ENCODE measurements around the gene PID1. TPM values are rescaled to one million over a fixed set of nuclear protein-coding genes. Genes with fewer than 3 reads are reported as not detected.
A peak's percentile ranks its signal among the peaks of the same experiment; 100 is the strongest.

PID1 gene
- total RNA-seq, 2 donors from 2014 or later, result 13.0 to 13.8 TPM

DNA sequence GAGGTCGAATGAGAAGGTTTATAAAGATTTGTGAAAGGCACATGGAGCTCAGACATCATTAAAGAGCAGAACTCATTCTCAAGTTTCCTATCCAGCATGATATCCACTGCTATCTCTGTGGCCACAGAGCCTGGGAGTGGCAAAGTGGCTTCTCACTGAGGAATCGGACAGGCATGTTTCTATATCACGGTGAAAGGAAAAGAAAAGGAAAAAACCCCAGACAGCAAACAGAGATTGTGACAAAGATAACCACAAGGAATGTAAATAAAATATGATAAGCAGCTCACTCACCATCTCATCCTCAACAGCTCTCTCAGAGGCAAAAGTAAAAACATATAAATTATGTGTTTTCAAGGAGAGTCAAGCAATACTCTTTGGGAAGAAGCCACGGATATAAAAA, 2.5 kb downstream of the PID1 start:
- intact Hi-C loops (cut with DNase I), result no loop called here
- no peak for DNase-seq
- ATAC-seq, result no peak
- TF ChIP-seq POLR2A (IDR thresholded peaks at IDR 0.05), result no peak
- TF ChIP-seq, protein P1, sequence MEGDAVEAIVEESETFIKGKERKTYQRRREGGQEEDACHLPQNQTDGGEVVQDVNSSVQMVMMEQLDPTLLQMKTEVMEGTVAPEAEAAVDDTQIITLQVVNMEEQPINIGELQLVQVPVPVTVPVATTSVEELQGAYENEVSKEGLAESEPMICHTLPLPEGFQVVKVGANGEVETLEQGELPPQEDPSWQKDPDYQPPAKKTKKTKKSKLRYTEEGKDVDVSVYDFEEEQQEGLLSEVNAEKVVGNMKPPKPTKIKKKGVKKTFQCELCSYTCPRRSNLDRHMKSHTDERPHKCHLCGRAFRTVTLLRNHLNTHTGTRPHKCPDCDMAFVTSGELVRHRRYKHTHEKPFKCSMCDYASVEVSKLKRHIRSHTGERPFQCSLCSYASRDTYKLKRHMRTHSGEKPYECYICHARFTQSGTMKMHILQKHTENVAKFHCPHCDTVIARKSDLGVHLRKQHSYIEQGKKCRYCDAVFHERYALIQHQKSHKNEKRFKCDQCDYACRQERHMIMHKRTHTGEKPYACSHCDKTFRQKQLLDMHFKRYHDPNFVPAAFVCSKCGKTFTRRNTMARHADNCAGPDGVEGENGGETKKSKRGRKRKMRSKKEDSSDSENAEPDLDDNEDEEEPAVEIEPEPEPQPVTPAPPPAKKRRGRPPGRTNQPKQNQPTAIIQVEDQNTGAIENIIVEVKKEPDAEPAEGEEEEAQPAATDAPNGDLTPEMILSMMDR (IDR thresholded peaks at IDR 0.05), result no peak
- WGBS, 2 donors, result 28 to 33% methylated on average over 4 of the region's 4 CpGs
- Histone ChIP-seq H3K27ac (peak overlapping the region in 1 of 4 donors; percentile 31), H3K4me1 (peaks cover 46% of the 10 kb centered on the region), H3K36me3 (replicated peaks in 1 of 2; ENCODE audit: insufficient read depth in 1 of 2, low read depth in 2 of 2) (no peaks in the 10 kb centered on the region), H3K27me3 (no peaks in the 10 kb centered on the region), H3K9me3 (no peaks in the 10 kb centered on the region), H3K4me3 (no peak overlapping the region)

DNA sequence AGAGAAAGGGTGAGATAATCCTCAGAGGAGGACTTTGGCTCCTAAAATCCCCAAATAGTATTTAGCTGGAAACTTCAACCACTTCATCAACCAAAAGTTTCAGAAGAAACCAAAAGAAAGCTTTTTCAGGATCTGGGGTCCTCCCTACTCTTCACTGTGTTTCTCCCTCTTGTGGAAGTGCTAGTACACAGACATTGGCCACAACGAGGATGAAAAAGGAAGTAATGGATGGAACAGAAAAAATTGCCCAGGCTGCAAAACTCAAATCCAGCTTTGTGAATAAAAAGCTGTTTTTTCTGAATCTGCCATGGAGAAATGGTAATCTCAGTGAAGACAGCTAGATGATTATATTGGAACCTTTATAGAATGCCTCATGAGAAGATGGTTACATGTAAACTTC, 4.0 kb downstream of the PID1 start:
- no peak for ATAC-seq
- H3K4me1 ChIP-seq, result peaks cover 38% of the 10 kb centered on the region
- TF ChIP-seq, protein P1 (IDR thresholded peaks at IDR 0.05), result no peak
- no peak for TF ChIP-seq POLR2A (IDR thresholded peaks at IDR 0.05)
- no peaks in the 10 kb centered on the region for H3K9me3 ChIP-seq
- H3K36me3 ChIP-seq (replicated peaks in 1 of 2; ENCODE audit: insufficient read depth in 1 of 2, low read depth in 2 of 2), result no peaks in the 10 kb centered on the region
- H3K4me3 ChIP-seq, result no peak overlapping the region
- intact Hi-C loops (cut with DNase I), result no loop called here
- H3K27ac ChIP-seq, result no peak overlapping the region
- no peaks in the 10 kb centered on the region for H3K27me3 ChIP-seq
- DNase-seq, result no peak
- 50 to 64% methylated on average over 1 of the region's 1 CpG for WGBS, 2 donors

DNA sequence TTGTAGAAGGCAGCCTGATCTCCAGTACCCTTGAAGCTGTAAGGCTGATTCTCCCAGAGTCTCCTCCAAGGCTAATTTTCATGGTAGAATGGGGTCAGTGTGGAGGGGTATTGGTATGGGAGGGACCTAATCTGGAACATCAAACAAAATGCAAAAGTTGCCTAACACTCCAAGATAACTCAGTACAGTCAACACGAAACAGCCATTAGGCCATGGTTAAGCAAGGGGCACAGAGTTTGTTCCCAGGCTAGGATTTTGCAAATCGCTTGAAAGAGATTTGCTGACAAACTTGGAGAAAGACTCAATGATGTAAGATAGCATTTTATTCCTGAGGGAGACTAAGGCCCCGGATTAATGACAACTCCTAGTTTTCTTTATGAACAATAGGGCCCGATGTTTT, 5.4 kb downstream of the PID1 start:
- no peak for DNase-seq
- no peak for ATAC-seq
- intact Hi-C loops (cut with DNase I), result no loop called here
- WGBS, 2 donors, result 45 to 58% methylated on average over 4 of the region's 4 CpGs
- TF ChIP-seq POLR2A (IDR thresholded peaks at IDR 0.05), result no peak
- TF ChIP-seq, protein P1 (IDR thresholded peaks at IDR 0.05), result no peak
- H3K4me3 ChIP-seq, result no peak overlapping the region
- H3K27me3 ChIP-seq, result no peaks in the 10 kb centered on the region
- H3K4me1 ChIP-seq, result peaks cover 35% of the 10 kb centered on the region
- peak overlapping the region in 1 of 4 donors; percentile 14 for H3K27ac ChIP-seq
- H3K9me3 ChIP-seq, result no peaks in the 10 kb centered on the region
- H3K36me3 ChIP-seq (replicated peaks in 1 of 2; ENCODE audit: insufficient read depth in 1 of 2, low read depth in 2 of 2), result no peaks in the 10 kb centered on the region

DNA sequence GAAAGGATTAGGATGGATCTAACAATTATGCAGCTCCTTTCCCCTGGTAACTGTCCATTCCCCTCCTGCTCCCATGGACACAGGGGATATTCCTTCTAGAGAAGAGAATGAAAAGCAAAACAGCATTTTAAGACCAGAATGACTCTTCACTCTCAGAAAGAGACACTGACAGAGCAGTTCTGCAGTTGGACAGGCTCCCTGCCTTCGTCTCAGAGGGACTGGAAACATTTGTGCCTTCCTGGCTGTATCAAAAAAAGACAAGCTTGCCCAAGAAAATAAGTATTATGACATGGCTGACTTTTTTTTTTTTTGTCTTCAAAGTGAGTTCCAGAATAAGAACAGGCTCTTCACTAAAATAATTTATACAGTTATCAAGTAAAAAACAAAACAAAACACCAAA, 9.5 kb downstream of the PID1 start:
- TF ChIP-seq POLR2A (IDR thresholded peaks at IDR 0.05), result no peak
- TF ChIP-seq, protein P1 (IDR thresholded peaks at IDR 0.05), result no peak
- DNase-seq (no peak), ATAC-seq (no peak)
- H3K9me3 ChIP-seq, result no peaks in the 10 kb centered on the region
- 86 to 89% methylated on average over 1 of the region's 1 CpG for WGBS, 2 donors
- intact Hi-C loops (cut with DNase I), result no loop called here
- H3K27me3 ChIP-seq, result no peaks in the 10 kb centered on the region
- peaks cover 17% of the 10 kb centered on the region for H3K4me1 ChIP-seq
- H3K27ac ChIP-seq, result no peak overlapping the region
- H3K4me3 ChIP-seq, result no peak overlapping the region
- no peaks in the 10 kb centered on the region for H3K36me3 ChIP-seq (replicated peaks in 1 of 2; ENCODE audit: insufficient read depth in 1 of 2, low read depth in 2 of 2)

DNA sequence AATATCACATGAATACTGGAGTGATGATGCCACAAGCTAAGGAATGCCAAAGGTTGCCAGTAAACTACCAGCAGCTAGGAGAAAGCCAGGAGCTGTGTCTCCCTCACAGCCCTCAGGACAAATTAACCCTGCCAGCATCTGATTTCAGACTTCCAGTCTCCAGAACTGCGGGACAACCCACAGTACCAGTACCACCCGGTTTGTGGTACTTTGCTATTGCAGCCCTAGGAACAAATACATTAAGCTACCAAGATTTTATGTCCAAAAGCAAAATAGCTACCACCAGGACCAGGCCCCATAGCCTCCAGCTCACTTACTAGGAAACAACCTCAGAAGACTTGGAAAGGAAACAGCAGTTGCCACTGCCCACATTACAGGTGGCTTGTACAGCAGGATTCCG, 10.0 kb downstream of the PID1 start:
- Histone ChIP-seq H3K4me1 (peaks cover 11% of the 10 kb centered on the region), H3K27me3 (no peaks in the 10 kb centered on the region), H3K9me3 (no peaks in the 10 kb centered on the region), H3K36me3 (replicated peaks in 1 of 2; ENCODE audit: insufficient read depth in 1 of 2, low read depth in 2 of 2) (no peaks in the 10 kb centered on the region), H3K27ac (no peak overlapping the region), H3K4me3 (no peak overlapping the region)
- TF ChIP-seq, protein P1 (IDR thresholded peaks at IDR 0.05), result no peak
- no peak for TF ChIP-seq POLR2A (IDR thresholded peaks at IDR 0.05)
- no peak for ATAC-seq
- intact Hi-C loops (cut with DNase I), result no loop called here
- DNase-seq, result no peak
- WGBS, 2 donors, result 68 to 79% methylated on average over 3 of the region's 3 CpGs

Measured in body of pancreas (tissue), 4 donors.